Upper lobe of right lung (tissue), 1 donor: Measurements from ENCODE around the gene DHX35. TPM values are rescaled to one million over a fixed set of nuclear protein-coding genes. Genes with fewer than 3 reads are reported as not detected.

ENCODE experiments used
- ATAC-seq: fragments of 200-7000 bp; cut with Tn5 transposase; one replicate; pipeline ENCODE4 v1.9.1; 2020; ENCODE audit warnings: mild to moderate bottlenecking, moderate library complexity
- DNase-seq: peaks from one replicate; pipeline ENCODE4 v3.0.0-alpha.2; 2020
- H3K27ac ChIP-seq: fragments of 200-600 bp; one replicate; pipeline ENCODE4 v1.8.0; 2022
- H3K27me3 ChIP-seq: fragments of 200-600 bp; one replicate; pipeline ENCODE4 v1.8.0; 2022; ENCODE audit warnings: mild to moderate bottlenecking
- H3K36me3 ChIP-seq: fragments of 200-600 bp; one replicate; pipeline ENCODE4 v1.8.0; 2022
- H3K4me1 ChIP-seq: fragments of 200-600 bp; one replicate; pipeline ENCODE4 v1.8.0; 2022
- H3K4me3 ChIP-seq: fragments of 200-600 bp; one replicate; pipeline ENCODE4 v1.8.0; 2022; ENCODE audit warnings: mild to moderate bottlenecking
- H3K9me3 ChIP-seq: fragments of 200-600 bp; one replicate; pipeline ENCODE4 v1.8.0; 2022
- CTCF ChIP-seq: fragments of 200-600 bp; IDR thresholded peaks from one replicate; pipeline ENCODE4 v1.8.0; 2022; ENCODE audit warnings: antibody characterized with exemption
- intact Hi-C: fragments of 100-400 bp; cut with DNase I; formaldehyde crosslinking; loops from one replicate; pipeline ENCODE4 v1.11.0; 2022
- total RNA-seq: library from RNA; stranded (reverse); fragmentation: NEBNext Ultra II Directional; extraction: Animal tissue kit (Norgen Biotek cat#: 25700); gene quantifications from one replicate; pipeline ENCODE4 v1.2.1, GENCODE V29; 2021
- donor health status: DM: no; HTN: yes; CAD: no; lungs with severe emphysema.

DHX35 gene
- total RNA-seq, 1 donor from 2014 or later = 11.1 TPM

- no peak for DNase-seq
- intact Hi-C loops = no loop called here
- ATAC-seq = no peak
- Histone ChIP-seq H3K4me1 (peaks cover 5% of the 10 kb centered on the region), H3K4me3 (no peak overlapping the region), H3K27ac (no peak overlapping the region), H3K36me3 (peaks cover 93% of the 10 kb centered on the region), H3K27me3 (no peaks in the 10 kb centered on the region), H3K9me3 (no peaks in the 10 kb centered on the region)
- no peak for TF ChIP-seq CTCF
Measured at GRCh38 chr20:38999965-39000910, 38.1 kb downstream of the DHX35 start.

- TF ChIP-seq CTCF = no peak
- no peaks in the 10 kb centered on the region for H3K27me3 ChIP-seq
- ATAC-seq = peak; percentile 57
- H3K9me3 ChIP-seq = no peaks in the 10 kb centered on the region
- H3K27ac ChIP-seq = no peak overlapping the region
- peak; percentile 71 for DNase-seq
- peaks cover 5% of the 10 kb centered on the region for H3K4me1 ChIP-seq
- no peak overlapping the region for H3K4me3 ChIP-seq
- intact Hi-C loops = no loop called here
- peaks cover 96% of the 10 kb centered on the region for H3K36me3 ChIP-seq
Measured at GRCh38 chr20:39004508-39004907, 42.4 kb downstream of the DHX35 start.

GRCh38 chr20:39009348-39009747, 47.2 kb downstream of the DHX35 start:
- peaks cover 86% of the 10 kb centered on the region for H3K36me3 ChIP-seq
- no peak overlapping the region for H3K27ac ChIP-seq
- no peak overlapping the region for H3K4me3 ChIP-seq
- intact Hi-C loops = no loop called here
- peaks cover 2% of the 10 kb centered on the region for H3K4me1 ChIP-seq
- no peaks in the 10 kb centered on the region for H3K27me3 ChIP-seq
- no peaks in the 10 kb centered on the region for H3K9me3 ChIP-seq
- TF ChIP-seq CTCF = no peak
- ATAC-seq (no peak), DNase-seq (no peak)

GRCh38 chr20:39010496-39010895, 48.4 kb downstream of the DHX35 start:
- Histone ChIP-seq H3K9me3 (no peaks in the 10 kb centered on the region), H3K4me1 (no peaks in the 10 kb centered on the region), H3K36me3 (peaks cover 87% of the 10 kb centered on the region), H3K27me3 (no peaks in the 10 kb centered on the region), H3K4me3 (no peak overlapping the region), H3K27ac (no peak overlapping the region)
- intact Hi-C loops = no loop called here
- no peak for ATAC-seq
- DNase-seq = no peak
- TF ChIP-seq CTCF = no peak

- H3K27ac ChIP-seq = no peak overlapping the region
- ATAC-seq (no peak), DNase-seq (no peak)
- no peaks in the 10 kb centered on the region for H3K9me3 ChIP-seq
- H3K4me3 ChIP-seq = no peak overlapping the region
- H3K27me3 ChIP-seq = no peaks in the 10 kb centered on the region
- peaks cover 75% of the 10 kb centered on the region for H3K36me3 ChIP-seq
- intact Hi-C loops = no loop called here
- H3K4me1 ChIP-seq = no peaks in the 10 kb centered on the region
- TF ChIP-seq CTCF = no peak
Measured at GRCh38 chr20:39013662-39014109, 51.5 kb downstream of the DHX35 start.
